H1 (cell line): ENCODE measurements around the gene CENPB. TPM values are rescaled to one million over a fixed set of nuclear protein-coding genes. Genes with fewer than 3 reads are reported as not detected.

Source experiments
- CTCF ChIA-PET: fragments of 300-600 bp; sonication (Branson Sonifier 250); formaldehyde crosslinking; loops from one replicate; lab custom pipeline; 2021; ENCODE audit not compliant: partially characterized antibody; lab: Charles Lee
- POLR2A ChIA-PET: fragments of 300-600 bp; sonication (Branson Sonifier 250); formaldehyde crosslinking; loops from one replicate; lab custom pipeline; 2021; ENCODE audit warnings: inconsistent platforms; ENCODE audit not compliant: partially characterized antibody; lab: Charles Lee
- DNase-seq, 2 experiments: peaks; one replicate each; pipeline versions ENCODE4 v3.0.0 to v3.0.0-alpha.2; 2010 to 2022; ENCODE audit warnings: low spot score in 2 of 2, low read depth in 1 of 2, mixed read lengths in 1 of 2
- FAIRE-seq: peaks from 2 replicates; lab custom pipeline; 2011; peaks lifted over from hg19 to GRCh38; lab: Jason Lieb, UNC
- H2AFZ ChIP-seq: 2 replicates; pipeline ENCODE4 v1.8.1; 2012; ENCODE audit warnings: low read length, inconsistent platforms
- H2AK5ac ChIP-seq: 2 replicates; pipeline ENCODE4 v1.6.1; 2013; ENCODE audit warnings: low read depth, low read length
- H2BK120ac ChIP-seq: replicated peaks from 2 replicates; pipeline ENCODE3; 2013; ENCODE audit warnings: low read depth, low read length, inconsistent platforms
- H2BK12ac ChIP-seq: 2 replicates; pipeline ENCODE4 v1.6.1; 2013; ENCODE audit warnings: low read depth, low read length
- H2BK15ac ChIP-seq: 2 replicates; pipeline ENCODE4 v1.6.1; 2013; ENCODE audit warnings: low read length
- H2BK20ac ChIP-seq: 2 replicates; pipeline ENCODE4 v1.6.1; 2013; ENCODE audit warnings: low read length
- H2BK5ac ChIP-seq: 2 replicates; pipeline ENCODE4 v1.6.1; 2013; ENCODE audit warnings: low read depth, low read length
- H3K14ac ChIP-seq: 2 replicates; pipeline ENCODE4 v1.6.1; 2013; ENCODE audit warnings: inconsistent platforms; ENCODE audit not compliant: insufficient read length
- H3K18ac ChIP-seq: 2 replicates; pipeline ENCODE4 v1.6.1; 2013; ENCODE audit warnings: low read length; ENCODE audit errors: extremely low read depth
- H3K23ac ChIP-seq: 2 replicates; pipeline ENCODE4 v1.6.1; 2013; ENCODE audit warnings: inconsistent platforms; ENCODE audit not compliant: insufficient read length
- H3K23me2 ChIP-seq: 2 replicates; pipeline ENCODE4 v1.6.1; 2013; ENCODE audit warnings: low read depth, low read length
- H3K27ac ChIP-seq: 2 replicates; pipeline ENCODE4 v1.6.1; 2011; ENCODE audit warnings: low read depth, low read length, inconsistent platforms
- H3K27me3 ChIP-seq, 4 experiments: replicated peaks in 1 of 4; 1 replicate in 1 of 4; 2 replicates in 3 of 4; pipeline versions ENCODE4 v1.6.1 to v1.8.1; 2011 to 2013; ENCODE audit warnings: low read length in 3 of 4, mild to moderate bottlenecking in 3 of 4, inconsistent platforms in 2 of 4, mixed read lengths in 2 of 4, moderate library complexity in 1 of 4; ENCODE audit not compliant: control insufficient read depth in 3 of 4, insufficient read depth in 3 of 4; ENCODE audit errors: extremely low read depth in 1 of 4
- H3K36me3 ChIP-seq, 4 experiments: 2 replicates each; pipeline versions ENCODE4 v1.6.1 to v1.8.1; 2011 to 2013; ENCODE audit warnings: mild to moderate bottlenecking in 4 of 4, low read length in 3 of 4, moderate library complexity in 2 of 4, control low read depth in 1 of 4, inconsistent platforms in 1 of 4; ENCODE audit not compliant: insufficient read depth in 4 of 4, control insufficient read depth in 2 of 4
- H3K4ac ChIP-seq: replicated peaks from 2 replicates; pipeline ENCODE3; 2013; ENCODE audit warnings: low read length, low read depth, mixed read lengths, inconsistent platforms; ENCODE audit not compliant: insufficient read length
- H3K4me1 ChIP-seq, 4 experiments: replicated peaks in 1 of 4; 1 replicate in 1 of 4; 2 replicates in 3 of 4; pipeline versions ENCODE4 v1.6.1 to v1.8.1; 2011 to 2013; ENCODE audit warnings: low read length in 3 of 4, inconsistent platforms in 2 of 4, mixed read lengths in 1 of 4; ENCODE audit not compliant: insufficient read depth in 4 of 4, control insufficient read depth in 3 of 4
- H3K4me2 ChIP-seq, 2 experiments: 2 replicates each; pipeline versions ENCODE4 v1.6.1 to v1.8.1; 2011 to 2013; ENCODE audit warnings: low read depth in 2 of 2, low read length in 2 of 2, control low read depth in 1 of 2, inconsistent platforms in 1 of 2, mild to moderate bottlenecking in 1 of 2; ENCODE audit not compliant: insufficient read depth in 1 of 2
- H3K4me3 ChIP-seq, 4 experiments: fragments of 200-600, 300-600 bp in 1 of 4; sonication (generic), shearing (Covaris generic), sonication (Bioruptor Twin) in 1 of 4; 2 replicates each; pipeline versions ENCODE4 v1.5.1 to v1.8.1; 2011 to 2016; ENCODE audit warnings: low read length in 4 of 4, low read depth in 3 of 4, control low read depth in 2 of 4, inconsistent platforms in 2 of 4, mild to moderate bottlenecking in 2 of 4, mixed read lengths in 1 of 4, moderate library complexity in 1 of 4; ENCODE audit not compliant: insufficient read depth in 2 of 4; ENCODE audit errors: extremely low read depth in 1 of 4
- H3K56ac ChIP-seq: replicated peaks from 2 replicates; pipeline ENCODE3; 2013; ENCODE audit warnings: low read depth, mild to moderate bottlenecking, mixed read lengths, low read length, inconsistent platforms; ENCODE audit not compliant: insufficient read length
- H3K79me1 ChIP-seq: 2 replicates; pipeline ENCODE4 v1.6.1; 2013; ENCODE audit warnings: low read depth, low read length, control low read depth
- H3K79me2 ChIP-seq, 2 experiments: 2 replicates each; pipeline versions ENCODE4 v1.6.1 to v1.8.1; 2012 to 2013; ENCODE audit warnings: low read length in 2 of 2, mild to moderate bottlenecking in 2 of 2, inconsistent platforms in 1 of 2; ENCODE audit not compliant: insufficient read depth in 2 of 2, control insufficient read depth in 1 of 2
- H3K9ac ChIP-seq, 4 experiments: replicated peaks in 1 of 4; 1 replicate in 1 of 4; 2 replicates in 3 of 4; pipeline versions ENCODE4 v1.6.1 to v1.8.1; 2011 to 2013; ENCODE audit warnings: low read depth in 3 of 4, low read length in 3 of 4, control low read depth in 2 of 4, mild to moderate bottlenecking in 2 of 4, moderate library complexity in 2 of 4, inconsistent platforms in 1 of 4; ENCODE audit errors: extremely low read depth in 1 of 4
- H3K9me3 ChIP-seq, 2 experiments: 2 replicates each; pipeline versions ENCODE4 v1.6.1 to v1.8.1; 2012 to 2013; ENCODE audit warnings: mild to moderate bottlenecking in 2 of 2, moderate library complexity in 2 of 2, control low read depth in 1 of 2, inconsistent platforms in 1 of 2, low read depth in 1 of 2, low read length in 1 of 2, mixed read lengths in 1 of 2; ENCODE audit not compliant: insufficient read depth in 2 of 2
- H4K20me1 ChIP-seq, 2 experiments: replicated peaks in 1 of 2; 2 replicates each; pipeline versions ENCODE3 to v1.8.1; 2011 to 2013; ENCODE audit warnings: inconsistent platforms in 2 of 2, low read length in 2 of 2, mild to moderate bottlenecking in 1 of 2; ENCODE audit not compliant: insufficient read depth in 2 of 2, control insufficient read depth in 1 of 2
- H4K5ac ChIP-seq: 2 replicates; pipeline ENCODE4 v1.6.1; 2013; ENCODE audit warnings: low read length, low read depth, mixed read lengths, inconsistent platforms; ENCODE audit not compliant: insufficient read length
- H4K8ac ChIP-seq: 2 replicates; pipeline ENCODE4 v1.8.0; 2013; ENCODE audit warnings: mild to moderate bottlenecking, moderate library complexity, low read length, inconsistent platforms; ENCODE audit not compliant: insufficient read depth; ENCODE audit errors: extremely low read depth
- H4K91ac ChIP-seq: replicated peaks from 2 replicates; pipeline ENCODE3; 2013; ENCODE audit warnings: low read length, mixed read lengths, inconsistent platforms; ENCODE audit not compliant: insufficient read length
- SP2 ChIP-seq: IDR thresholded peaks from 2 replicates; pipeline ENCODE4 v1.6.1; 2012; ENCODE audit warnings: mild to moderate bottlenecking, low read length, inconsistent platforms
- WGBS, 2 experiments: shearing (Covaris generic) in 1 of 2; methylation state at CpG; one replicate each; pipeline versions ENCODE4 v1.1.6 to v1.1.7; 2013 to 2015; ENCODE audit warnings: low lambda C conversion rate in 2 of 2, mixed read lengths in 2 of 2, inconsistent platforms in 1 of 2, low coverage in 1 of 2, missing lambda C conversion rate in 1 of 2; ENCODE audit not compliant: insufficient replicate concordance in 2 of 2, insufficient coverage in 1 of 2, insufficient read length in 1 of 2; ENCODE audit errors: extremely low coverage in 1 of 2, missing lambda C conversion rate in 1 of 2; 5-methylcytosine and 5-hydroxymethylcytosine counted together
- polyA plus RNA-seq, 7 experiments: library from polyadenylated mRNA; depleted of rRNA in 3 of 7; stranded (reverse) in 5 of 7; unstranded in 2 of 7; fragments of >200 nt in 5 of 7; fragments of 200-250 nt in 2 of 7; gene quantifications; 1 replicate in 5 of 7; 2 replicates in 1 of 7; 4 replicates in 1 of 7; pipeline versions ENCODE4 v1.2.1 to v1.2.3, GENCODE V29; 2011 to 2013; ENCODE audit warnings: missing spikeins in 2 of 7, mixed read lengths in 2 of 7
- total RNA-seq: library from RNA; stranded (reverse); fragmentation: NEBNext Ultra II Directional; extraction: Animal tissue kit (Norgen Biotek cat#: 25700); gene quantifications from 2 replicates; pipeline ENCODE4 v1.2.1, GENCODE V29; 2021

Gene CENPB
- total and polyA plus RNA-seq, 2 of the 8 experiments (the other 6 are each of a cell fraction or from before 2014, with no cell fraction given): 17.7 to 51.6 TPM

DNA sequence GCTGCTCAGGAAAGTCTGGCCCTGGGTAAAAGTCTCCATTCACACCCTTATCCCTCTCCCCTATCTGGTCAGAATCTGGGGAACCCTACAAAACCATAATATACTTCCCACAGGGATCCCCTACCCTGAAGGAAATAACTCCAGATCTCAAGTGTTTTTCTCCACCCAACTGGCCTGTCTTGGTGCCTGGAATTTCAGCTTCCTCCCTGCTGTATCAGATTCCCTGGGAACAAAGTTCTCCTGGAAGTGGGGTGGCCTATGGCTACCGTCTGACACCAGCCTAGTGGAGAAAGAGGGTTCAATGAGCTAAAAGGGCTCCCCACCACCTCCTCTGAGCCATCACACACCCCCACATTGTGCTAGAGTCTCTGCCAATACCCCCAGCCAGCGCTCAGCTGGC is 39.1 kb downstream of the CENPB start:
- Histone ChIP-seq H2BK120ac (no peak overlapping the region), H3K79me2 (no peaks in the 10 kb centered on the region), H2BK15ac (no peak overlapping the region), H3K4ac (no peak overlapping the region), H3K23me2 (peaks cover 24% of the 10 kb centered on the region), H2BK12ac (no peak overlapping the region), H3K36me3 (no peaks in the 10 kb centered on the region; a peak in 1 of 8 replicates), H3K9me3 (no peaks in the 10 kb centered on the region), H4K5ac (no peak overlapping the region), H2BK20ac (no peak overlapping the region), H4K8ac (no peak overlapping the region), H3K4me3 (no peak overlapping the region), H3K4me2 (no peak overlapping the region), H3K56ac (peak overlapping the region; percentile 37), H2AK5ac (no peak overlapping the region), H3K9ac (no peak overlapping the region), H3K14ac (no peak overlapping the region), H3K79me1 (no peaks in the 10 kb centered on the region), H3K18ac (no peak overlapping the region), H4K91ac (no peak overlapping the region), H3K23ac (no peak overlapping the region), H4K20me1 (peaks cover under 1 to 8% of the 10 kb centered on the region in 2 experiments), H3K4me1 (peaks cover 0 to 22% (median 8%) of the 10 kb centered on the region in 4 experiments; a peak in 5 of 7 replicates), H2BK5ac (no peak overlapping the region), H3K27ac (no peak overlapping the region), H2AFZ (no peak overlapping the region), H3K27me3 (peaks cover 4 to 26% (median 22%) of the 10 kb centered on the region in 4 experiments)
- no peak for DNase-seq
- CTCF ChIA-PET: interaction anchor here (0.9 to 18.6 kb wide), 13 partner anchors 8 to 102 kb away, joined by 3 to 308 read pairs (median 21); partner anchors contain the start of genes ADISSP, HSPA12B and SIGLEC1
- POLR2A ChIA-PET: interaction anchor here (0.8 to 1.6 kb wide), 4 partner anchors 14 to 74 kb away, joined by 3 to 6 read pairs (median 4); no protein-coding TSS in a partner anchor
- 87% methylated on average over 2 of the region's 2 CpGs; no CpG with 5 or more reads in 1 of the 2 experiments for WGBS, 2 experiments
- no peak for FAIRE-seq
- no peak for TF ChIP-seq SP2
- TF ChIP-seq, all 59 proteins: peak for 0
